HG03103 (cell line): ENCODE data around the gene ZNF609.
A peak's percentile ranks its signal among the peaks of the same experiment; 100 is the strongest.

Experiments used
- ATAC-seq: cut with Tn5 transposase; IDR thresholded peaks from one replicate; pipeline ENCODE4 v1.9.1; 2021; ENCODE audit warnings: low read depth; ENCODE audit not compliant: unreplicated experiment

The ZNF609 gene

DNA sequence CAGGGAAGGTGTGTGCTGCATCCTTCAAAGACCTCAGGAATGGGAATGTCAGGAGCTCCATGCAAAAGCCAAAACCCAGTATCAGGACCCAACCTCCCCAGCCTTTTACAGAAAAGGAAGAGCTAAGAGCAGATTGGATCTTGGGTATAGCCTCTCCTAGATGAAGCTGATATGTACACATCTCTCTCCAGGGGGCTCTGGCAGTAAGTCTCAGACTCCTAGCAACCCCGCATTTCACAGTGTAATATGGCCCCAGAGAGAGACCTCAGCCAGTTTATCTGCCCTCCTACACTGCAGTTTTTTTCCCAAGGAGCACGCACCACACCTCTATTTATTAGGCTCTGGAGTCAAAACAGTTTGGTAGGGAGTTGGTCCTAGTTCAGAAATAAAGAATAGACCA, 226.8 kb downstream of the ZNF609 start:
- no peak for ATAC-seq

DNA sequence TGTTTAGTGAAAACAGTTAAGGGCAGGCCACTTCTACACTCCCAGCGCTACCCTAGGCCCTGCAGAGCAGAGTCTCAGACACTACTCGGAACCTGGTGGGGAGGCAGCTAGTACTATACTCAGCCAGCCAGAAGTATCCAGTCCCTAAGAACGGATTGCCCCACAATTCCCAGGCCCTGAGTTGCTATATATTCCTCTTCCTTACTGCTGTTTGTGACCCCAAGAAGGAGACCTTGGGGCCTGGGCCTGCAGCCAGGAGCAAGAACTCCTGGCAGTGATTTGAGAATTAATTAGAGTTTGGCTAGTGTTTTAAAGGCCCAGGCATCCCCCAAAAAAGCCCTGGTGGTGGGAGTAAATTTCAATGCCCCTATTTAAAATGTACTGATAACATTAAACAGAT, 227.3 kb downstream of the ZNF609 start:
- no peak for ATAC-seq

GRCh38 chr15:64688770-64689169, 228.4 kb downstream of the ZNF609 start:
- no peak for ATAC-seq

GRCh38 chr15:64690008-64690407, 229.6 kb downstream of the ZNF609 start:
- ATAC-seq, result no peak

GRCh38 chr15:64690578-64691296, 230.4 kb downstream of the ZNF609 start:
- no peak for ATAC-seq

DNA sequence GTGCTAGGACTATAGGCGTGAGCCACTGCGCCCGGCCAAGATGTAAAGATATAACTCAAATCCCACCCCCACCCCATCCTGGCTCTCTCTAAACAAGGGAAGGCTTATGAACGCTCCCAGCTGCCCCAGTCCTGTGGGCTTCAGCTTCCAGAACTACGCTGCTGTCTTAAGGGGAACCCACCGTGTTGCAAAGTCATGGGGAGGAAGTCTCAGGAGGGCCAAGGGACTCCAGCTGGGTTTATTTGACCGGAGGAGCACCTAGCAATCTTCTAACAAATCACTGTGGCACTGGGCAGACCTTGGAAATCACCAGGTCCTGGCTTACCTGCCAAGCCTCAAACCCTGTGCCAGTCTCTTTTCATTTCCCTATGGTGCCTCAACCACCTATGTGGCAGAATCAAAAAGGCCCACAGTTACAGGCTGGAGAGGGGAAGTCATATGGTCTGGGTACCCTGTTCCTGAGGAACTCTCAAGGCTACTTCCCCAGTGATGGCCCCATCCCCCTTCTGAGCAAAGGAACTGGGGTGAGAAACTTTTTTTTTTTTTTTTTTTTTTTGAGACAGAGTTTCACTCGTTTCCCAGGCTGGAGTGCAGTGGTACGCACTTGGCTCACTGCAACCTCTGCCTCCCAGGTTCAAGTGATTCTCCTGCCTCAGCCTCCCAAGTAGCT, 231.7 kb downstream of the ZNF609 start:
- ATAC-seq, result no peak

DNA sequence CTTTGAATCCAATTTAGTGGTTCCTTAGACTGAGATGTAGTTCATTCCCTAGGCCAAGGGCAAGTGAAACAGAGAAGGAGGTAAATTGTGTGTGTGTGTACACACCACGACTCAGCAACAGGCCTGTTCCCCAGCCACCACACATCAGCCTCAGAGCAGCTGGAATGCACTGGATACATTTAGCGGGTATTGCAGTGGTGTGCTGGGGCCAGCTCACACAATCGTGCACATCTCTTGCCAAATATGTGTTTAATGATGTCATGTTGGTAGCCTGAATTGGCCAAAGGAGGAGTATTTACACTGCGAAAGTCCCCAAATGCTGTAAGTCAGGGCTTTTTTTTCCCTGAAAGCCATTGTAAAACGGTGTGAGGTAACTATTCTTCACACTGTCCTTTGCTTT, 232.8 kb downstream of the ZNF609 start:
- no peak for ATAC-seq

DNA sequence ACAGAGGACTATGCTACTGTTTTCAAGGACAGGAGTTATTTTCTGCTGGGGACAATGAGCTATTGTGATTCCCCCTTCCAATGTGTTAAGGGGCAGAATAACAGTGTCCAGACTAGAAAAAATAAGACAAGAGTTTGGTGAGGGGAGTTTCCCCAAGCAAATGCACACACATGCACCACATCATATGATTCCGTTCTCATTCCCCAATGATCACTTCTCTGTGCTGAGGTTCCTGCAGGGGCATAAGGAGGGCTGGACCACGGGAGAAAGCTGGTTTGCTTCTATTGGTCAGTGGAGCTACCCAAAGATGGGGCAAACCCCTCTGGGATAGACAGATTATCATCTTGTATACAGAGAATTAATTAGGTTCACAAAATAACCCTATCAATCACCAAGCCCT, 234.4 kb downstream of the ZNF609 start:
- no peak for ATAC-seq

- no peak for ATAC-seq
Observed at GRCh38 chr15:64695561-64695992, 235.2 kb downstream of the ZNF609 start.

DNA sequence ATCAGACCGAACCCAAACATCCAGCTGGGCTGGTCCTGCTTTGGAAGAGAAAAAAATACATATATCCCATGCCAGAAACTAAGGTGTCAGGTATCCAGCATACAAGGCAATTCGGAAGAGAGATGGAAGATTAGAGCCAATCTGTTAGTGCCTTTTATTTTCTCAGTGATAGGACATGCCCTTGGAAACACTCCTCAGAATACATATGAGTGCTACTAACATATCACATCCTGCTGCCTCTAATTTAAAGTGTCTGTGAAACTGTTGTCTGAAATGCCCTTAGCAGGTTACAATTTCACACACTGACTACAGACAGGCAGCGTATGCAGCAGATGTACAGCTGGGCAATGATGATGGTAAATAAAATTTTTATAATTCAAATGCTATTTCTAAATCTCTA, 236.1 kb downstream of the ZNF609 start:
- no peak for ATAC-seq

DNA sequence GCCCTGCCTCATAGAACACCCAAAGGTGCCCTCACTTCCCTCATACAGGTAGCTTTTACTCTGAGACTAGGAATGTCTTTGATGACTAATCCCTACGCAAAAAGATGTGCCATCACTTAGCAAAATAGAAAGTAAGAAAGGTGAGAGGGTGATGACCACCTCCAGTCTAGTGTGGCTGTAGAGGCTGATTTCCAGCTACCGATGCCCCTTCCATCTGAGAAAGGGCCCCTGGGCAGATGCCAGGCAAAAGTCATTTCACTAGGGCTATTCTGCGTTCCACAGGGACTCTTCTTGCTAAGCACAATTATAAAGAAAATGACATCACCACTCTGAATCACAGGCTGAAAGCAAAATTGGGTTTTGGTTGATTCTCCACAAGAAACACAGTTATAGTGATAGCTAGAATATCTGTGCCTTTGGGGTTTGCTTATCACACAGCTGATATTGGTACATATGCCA, 237.6 kb downstream of the ZNF609 start:
- no peak for ATAC-seq

DNA sequence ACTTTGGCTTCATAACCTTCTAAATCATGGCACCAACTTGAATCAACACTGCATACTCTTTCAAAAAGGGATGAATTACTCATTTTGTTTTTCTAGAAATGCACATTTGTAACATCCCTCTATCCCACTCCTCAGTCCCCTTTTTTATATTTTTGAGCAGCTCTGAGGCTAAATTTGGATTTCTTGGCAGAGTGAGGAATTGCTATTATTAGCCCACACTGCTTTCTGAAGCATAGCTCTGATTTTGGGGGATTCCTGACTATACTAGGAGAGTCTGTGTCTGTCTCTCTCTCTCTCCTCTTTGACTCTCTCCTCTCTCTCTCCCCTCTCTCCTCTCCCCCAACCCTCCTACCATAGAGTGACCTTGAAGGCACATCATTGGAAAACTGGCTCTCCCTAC, 238.4 kb downstream of the ZNF609 start:
- ATAC-seq, result no peak

GRCh38 chr15:64699751-64700388, 239.5 kb downstream of the ZNF609 start:
- no peak for ATAC-seq

DNA sequence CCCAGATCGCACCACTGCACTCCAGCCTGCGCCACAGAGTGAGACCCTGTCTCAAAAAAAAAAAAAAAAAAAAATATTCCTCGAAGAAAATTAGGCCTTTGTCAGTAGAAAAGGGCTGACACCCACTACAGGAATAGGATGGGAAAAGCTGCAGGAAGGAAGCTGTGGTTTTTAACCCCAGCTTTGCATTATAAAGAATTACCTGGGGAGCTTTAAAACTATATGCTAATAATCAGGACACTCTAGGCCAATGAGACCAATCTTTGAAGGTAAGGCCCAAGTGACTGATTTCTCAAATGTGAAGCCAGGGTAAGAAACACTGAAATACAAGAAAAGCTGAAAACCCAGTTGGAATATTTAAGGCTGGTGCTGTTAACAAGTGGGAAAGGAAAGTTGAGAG, 240.7 kb downstream of the ZNF609 start:
- ATAC-seq, result no peak

DNA sequence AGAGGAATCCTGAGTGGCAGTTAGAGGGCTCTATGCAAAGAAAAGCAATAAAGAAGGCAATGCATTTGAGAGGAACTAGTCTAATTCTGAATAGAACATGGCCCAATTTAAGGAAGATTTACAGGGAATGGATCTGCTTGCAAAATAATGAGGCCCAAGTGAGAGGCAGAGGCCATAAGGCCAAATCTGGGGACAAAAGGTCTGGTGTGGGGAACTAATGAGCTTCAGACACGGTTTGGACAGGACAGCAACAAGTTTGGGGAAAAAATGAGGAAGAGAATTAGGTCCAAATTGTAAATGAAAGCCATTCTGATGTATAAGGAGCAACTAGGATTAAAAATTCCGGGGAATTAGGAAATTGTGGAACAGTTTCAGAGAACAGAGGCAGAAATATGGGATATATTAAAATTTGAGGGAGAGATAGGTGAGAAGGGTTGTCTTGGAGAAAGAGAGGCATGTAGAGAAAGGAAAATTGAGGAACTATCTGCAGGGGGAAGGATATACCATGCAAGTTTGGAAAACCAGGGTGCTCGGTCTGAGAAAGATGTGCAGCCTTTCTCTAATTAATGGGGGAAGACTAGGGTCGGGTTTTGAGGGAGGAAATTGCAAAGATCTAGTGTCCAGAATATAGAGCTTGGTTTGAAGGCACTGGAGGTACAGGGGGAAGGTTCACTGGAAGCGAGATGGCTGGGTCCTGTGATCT, 241.3 kb downstream of the ZNF609 start:
- no peak for ATAC-seq

- peak; percentile 68 for ATAC-seq
Observed at GRCh38 chr15:64702816-64703631, 242.6 kb downstream of the ZNF609 start.

- no peak for ATAC-seq
Observed at GRCh38 chr15:64703632-64703959, 243.2 kb downstream of the ZNF609 start.

DNA sequence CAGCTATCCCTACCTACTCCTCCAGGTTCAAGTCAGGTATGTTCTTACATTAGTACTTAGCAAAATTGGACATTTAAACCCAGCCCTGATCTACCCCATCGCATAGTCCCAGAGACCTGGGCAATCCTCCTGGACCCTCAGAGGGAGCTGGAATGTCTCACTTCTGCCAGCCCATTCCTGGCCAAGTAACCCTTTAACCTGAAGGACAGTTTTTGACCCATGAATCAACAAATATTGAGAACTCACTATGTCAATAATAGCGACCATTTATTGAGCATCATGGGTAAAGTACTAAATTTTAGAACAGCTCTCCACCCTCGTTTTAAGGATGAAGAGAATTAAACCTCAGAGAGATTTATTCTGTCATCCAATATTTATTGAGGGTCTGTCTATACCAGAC, 244.6 kb downstream of the ZNF609 start:
- ATAC-seq, result no peak

DNA sequence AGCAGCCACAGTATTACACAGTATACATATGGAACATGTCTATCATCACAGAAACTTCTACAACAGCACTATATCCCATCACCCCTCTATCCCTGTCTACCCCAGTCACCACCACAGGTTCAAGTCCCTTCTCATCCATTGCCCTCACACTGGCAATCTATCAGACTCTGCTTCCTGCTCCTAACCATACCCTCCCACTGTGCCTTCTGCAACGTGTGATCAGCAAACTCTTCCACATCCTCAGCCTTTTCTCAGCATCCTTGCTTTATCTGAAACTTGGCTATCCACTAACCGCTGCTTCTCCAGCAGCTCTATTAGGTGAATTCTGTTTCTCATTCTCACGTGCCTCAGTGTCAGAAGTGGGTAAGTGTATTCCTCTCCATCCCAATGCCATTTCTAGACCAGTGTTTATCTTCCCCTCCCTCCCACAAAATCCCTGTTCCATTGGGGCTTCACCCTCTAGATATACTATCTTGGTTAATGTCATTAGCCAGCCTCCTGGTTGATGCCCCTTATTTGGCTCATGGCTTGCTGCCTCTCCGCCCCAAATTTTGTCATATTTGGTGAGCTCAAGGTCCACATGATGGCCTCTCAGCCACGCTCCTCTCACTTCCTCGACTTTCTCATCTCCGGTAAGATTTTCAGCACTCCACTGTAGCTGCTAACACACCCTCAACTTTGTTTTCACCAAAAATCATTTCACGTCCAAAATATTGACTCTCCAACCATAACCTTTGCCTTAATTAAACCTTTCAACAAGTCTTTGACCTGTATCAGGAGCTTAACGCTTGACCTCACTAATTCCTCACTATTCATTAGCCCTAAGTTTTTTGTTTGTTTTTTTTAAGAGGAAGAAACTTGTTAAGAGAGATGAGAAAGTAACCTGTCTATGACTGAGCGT, 245.9 kb downstream of the ZNF609 start:
- no peak for ATAC-seq
